ENCODE results near the gene PYM1.
"Not testable (repeated sequence)": the region's sequence is repeated elsewhere in the genome, so short reads cannot be mapped to it uniquely, and the experiment has no call there.

PYM1 gene

GRCh38 chr12:55938826-55939501 is 11.3 kb upstream of the PYM1 start:
- DNase-seq (ENCODE audit: low spot score) = no peak

DNA sequence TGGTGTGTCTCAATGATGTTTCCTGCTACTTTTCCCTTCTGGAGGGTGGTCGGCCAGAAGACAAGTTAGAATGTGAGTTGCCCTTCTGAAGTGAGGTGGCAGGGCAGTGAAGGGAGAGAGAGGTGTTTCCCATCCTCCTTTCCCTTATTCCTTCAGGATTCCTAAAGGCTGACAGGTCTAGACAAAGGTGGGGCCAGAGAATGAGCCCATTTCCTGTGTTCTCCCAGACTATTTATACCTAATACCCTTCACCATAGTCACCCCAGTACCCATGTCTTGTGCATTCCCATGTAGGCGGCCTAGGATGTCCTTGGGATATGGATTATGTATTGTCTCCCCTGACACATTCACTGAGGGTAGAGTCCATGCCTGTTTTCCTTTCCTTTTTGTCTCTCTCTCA is 10.3 kb upstream of the PYM1 start:
- DNase-seq (ENCODE audit: low spot score) = no peak

DNA sequence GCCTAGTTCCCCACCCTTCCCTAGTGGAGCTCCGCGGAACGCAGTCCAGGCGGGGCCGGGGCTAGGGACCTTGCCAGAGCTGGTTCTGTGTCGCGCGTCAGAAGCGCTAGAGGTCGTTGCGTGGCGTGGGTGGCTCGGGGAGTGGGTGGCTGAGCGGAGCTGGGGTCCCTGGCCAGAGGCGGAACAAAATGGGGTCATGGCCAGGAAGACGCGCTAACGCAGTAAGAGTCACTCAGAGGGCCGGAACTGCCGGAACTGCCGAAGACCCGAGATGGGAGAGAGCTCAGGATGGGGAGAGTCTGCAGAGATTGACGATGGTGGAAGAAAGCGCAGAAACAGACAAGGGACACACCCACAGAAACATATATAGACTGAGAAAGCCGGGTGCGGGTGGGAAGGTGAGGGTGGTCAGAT is 8.1 kb upstream of the PYM1 start:
- no peak for DNase-seq (ENCODE audit: low spot score)

DNA sequence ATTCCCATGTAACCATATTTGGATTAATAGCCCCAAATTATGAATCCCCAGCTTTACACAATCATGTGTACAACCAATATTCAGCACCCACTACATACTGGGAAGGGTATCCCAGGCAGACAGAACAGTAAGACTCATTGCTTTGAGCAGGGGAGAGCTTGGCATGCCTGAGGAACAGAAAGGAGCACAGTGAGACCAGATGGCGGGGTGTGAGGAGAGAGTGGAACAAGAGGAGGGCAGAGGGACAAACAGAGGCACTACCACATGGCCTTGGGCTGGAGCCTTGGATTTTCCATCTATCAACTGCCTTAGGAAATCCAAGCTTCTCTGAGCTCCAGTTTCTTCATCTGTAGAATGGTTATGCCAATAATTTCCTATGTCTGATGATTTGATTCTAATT is 7.1 kb upstream of the PYM1 start:
- no peak for DNase-seq (ENCODE audit: low spot score)

DNA sequence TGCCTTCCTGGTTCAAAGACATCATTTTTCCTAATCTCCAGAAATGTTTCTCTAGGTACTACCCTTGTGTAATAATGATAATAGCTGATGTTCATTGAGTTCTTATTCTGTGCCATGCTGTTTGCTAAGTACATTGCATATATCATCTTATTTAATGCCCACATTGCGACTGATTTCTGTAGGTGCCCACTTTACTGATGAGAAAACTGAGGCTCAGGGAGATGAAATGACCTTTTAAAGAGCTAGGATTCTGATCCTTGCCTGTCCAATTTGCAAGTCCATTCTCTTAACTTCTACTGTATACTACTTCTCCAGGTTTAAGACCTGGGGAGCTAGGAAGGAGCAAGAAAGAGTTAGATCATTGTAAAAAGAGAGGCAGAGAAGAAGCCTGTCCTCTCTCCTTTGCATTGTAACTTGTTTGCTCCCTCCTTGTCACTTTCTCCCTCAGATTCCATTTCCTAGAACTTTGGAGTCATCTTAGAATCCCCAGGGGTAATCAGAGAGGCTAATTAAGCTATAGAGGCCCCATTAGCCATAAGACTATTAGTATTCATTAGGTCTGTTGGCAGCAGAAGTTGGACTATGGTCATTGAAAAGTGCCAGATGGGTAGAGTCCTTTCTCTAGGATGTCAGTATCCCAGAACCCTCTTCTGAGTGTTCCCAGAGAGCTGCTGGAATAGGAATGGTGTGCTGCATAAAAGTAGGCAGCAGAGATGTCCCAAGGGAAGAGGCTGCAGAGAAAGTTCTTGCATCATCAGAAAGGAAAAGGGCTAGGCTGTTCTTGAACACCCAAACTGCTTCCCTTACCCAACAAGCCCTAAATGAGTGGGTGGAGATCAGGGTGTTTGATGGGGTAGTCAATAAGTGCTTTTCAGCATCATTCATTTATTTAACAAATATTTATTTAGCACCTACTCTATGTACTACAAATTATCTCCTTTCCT is 6.4 kb upstream of the PYM1 start:
- DNase-seq (ENCODE audit: low spot score) = no peak

GRCh38 chr12:55933169-55933798 is 5.6 kb upstream of the PYM1 start:
- no peak for DNase-seq (ENCODE audit: low spot score)

DNA sequence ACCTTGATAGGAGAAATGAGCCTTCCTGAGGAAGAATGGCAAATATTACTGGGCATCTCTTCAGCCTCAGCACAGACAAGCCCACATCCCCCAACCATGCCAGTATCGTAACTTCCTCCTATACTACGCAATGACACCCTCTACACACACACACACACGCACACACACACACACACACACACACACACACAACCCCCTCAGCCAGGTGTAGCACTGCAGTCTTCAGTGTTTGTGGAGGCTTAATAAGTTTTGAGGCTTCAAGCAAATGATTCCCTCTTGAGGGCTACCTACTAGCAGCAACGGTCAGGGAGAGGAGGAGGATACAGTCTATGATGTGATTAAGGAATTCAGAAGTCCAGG is 4.8 kb upstream of the PYM1 start:
- no peak for DNase-seq (ENCODE audit: low spot score)

DNA sequence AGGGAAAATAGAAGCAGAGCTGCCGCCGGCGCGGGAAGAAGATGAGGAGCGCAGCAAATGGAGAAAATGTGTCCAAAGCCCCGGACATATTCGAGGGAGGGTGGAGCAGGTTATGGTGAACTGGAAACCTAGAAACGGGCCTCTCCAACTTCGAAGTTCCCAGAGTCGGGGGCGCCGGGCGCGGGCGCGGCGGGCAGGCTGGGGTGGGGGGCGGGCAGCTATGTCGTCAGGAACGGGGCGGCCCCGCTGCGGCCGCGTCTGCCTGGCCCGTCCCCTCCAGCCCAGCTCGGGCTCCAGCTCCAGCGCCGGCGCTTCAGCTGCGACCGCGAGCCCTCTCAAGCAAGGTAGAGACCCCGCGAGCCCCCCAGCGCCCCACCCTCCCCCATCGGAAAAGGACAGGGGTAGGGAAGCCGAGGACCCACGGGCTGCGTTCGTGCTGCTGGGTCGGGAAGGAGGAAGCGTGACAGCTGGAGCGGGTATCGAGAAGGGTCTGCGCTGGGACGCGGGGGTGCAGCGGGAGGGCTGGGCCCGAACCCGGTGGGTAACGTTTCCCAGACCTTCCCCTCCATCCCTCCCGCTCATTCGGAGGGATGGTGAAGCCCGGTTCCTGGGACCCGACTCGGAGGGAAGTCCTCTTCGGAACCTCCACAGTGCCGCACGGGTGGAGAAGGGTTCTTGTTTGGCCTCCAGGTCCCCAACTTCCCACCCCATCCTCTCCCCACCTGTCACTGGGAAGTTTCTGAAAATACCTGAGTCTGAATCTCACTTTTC is 4.3 kb upstream of the PYM1 start:
- peak; percentile 85 for DNase-seq (ENCODE audit: low spot score)

- DNase-seq (ENCODE audit: low spot score) = no peak
Measured at GRCh38 chr12:55931317-55931779, 3.7 kb upstream of the PYM1 start.

DNA sequence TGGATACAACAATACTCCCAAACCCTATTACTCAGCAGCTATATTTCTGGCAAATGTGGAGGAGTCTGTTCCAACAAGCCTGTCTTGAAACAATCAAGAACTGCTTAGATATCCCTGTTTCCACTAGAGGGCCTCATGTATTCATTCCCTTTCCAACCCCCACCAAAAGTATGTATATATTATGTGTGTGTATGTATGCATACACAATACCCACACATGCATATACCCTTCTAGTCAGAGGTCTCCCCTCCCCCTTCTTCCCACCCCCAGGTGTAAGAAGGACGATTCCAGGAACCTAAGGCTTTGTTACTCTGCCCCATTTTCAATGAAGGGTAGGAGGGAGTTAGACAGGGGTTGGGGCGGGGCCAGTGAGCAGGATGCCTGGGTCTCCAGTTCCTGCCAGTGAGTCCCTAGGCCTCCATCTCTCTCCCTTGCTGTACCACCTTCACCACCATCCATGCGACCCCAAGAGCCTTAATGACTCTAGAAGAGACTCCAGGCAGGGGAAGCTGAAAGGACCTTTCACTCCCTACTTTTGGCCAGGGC is 3.1 kb upstream of the PYM1 start, which contains the start of gene DGKA:
Gene DGKA, plus strand, starts transcription at position 392 of the 546 bp plus-strand sequence. CDS start 5,342 bp downstream, outside the sequence.
- peak; percentile 70 for DNase-seq (ENCODE audit: low spot score)

- DNase-seq (ENCODE audit: low spot score) = no peak
Measured at GRCh38 chr12:55929306-55929791, 1.7 kb upstream of the PYM1 start.

DNA sequence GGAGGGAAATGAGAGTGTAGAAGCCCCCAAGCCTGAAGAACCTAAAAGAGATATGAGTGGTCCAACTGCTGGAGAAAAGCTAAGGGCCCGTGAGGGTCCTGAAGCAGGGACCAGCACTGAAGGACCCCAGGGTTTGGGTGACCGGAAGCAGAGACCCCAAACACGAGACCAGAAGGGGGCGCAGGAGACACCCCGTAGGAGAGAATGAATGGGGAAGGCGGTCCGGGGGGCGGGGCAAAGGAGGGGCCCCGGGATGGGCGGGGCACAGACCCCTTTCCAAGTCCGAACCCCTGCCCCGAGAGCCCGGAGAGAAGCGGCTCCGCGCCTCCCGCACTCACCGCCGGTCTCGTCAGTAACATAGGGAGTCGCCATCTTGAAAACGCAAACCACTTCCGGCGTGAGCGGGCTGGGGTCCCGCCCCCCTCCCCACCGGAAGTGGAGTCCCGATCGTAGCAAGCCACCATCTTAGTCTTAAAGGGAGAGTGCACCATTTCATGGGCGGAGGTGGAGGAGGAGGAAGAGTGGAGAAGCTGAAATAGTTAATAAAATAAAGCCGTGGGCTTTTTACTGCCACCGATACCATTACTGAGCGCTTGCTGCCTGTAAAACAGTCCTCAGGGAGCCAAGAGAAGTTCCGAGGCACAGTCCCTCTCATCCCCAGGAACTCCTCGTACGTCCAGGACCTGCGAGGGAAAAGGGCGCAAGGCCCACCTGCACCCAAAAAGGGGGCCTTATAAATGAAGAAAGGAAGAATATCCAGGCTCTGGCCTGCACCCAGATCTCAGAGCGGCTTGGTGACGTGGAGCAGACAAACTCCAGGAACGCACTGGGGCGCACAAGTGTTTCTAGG is 731 bp downstream of the PYM1 start:
- DNase-seq (ENCODE audit: low spot score) = peak; percentile 97

DNA sequence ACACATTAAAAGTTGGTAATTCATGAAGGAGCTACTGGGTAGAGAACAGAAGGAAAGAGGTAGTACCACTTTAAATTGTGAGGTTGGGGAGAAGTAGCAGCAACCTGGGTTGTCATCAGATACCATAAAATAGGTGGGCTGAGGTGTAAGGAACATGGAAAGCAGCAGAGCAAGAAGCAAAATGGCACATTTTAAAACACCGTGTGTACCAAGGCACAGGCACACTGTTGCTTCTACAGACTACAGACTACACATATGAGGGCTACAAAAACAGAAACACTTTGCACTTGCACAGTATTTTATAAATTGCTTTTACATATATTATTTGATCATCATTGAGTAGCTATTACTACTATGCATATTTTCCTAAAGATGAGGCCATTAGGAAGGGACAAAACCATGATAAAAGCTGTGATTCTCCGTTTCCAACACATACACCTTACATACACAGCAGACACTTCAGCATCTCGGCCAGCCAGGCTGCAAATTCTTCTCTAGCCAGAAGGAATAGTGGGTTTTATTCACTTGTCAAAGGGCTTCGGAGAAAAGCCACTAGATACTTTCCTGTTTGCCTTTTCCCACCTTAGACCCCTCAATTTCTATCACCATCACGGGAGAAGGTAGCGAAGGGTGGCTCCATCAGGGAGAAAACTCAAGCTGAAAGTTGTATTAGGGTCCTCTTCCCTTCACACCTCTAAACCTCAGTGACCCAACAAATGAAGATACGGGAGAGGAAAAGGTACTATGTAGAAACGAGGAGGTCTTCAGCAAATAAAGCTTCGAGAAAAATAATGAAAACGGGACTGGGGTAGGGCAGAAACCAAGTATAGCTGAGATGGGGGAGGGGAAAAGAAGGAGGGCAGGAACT is 1.6 kb downstream of the PYM1 start:
- no peak for DNase-seq (ENCODE audit: low spot score)

GRCh38 chr12:55925371-55925770 is 2.3 kb downstream of the PYM1 start:
- no peak for DNase-seq (ENCODE audit: low spot score)

- DNase-seq (ENCODE audit: low spot score) = not testable (repeated sequence)
Measured at GRCh38 chr12:55923648-55924047, 4.0 kb downstream of the PYM1 start.

- DNase-seq (ENCODE audit: low spot score) = no peak
Measured at GRCh38 chr12:55922126-55922525, 5.6 kb downstream of the PYM1 start.

GRCh38 chr12:55919032-55919431 is 8.7 kb downstream of the PYM1 start:
- DNase-seq (ENCODE audit: low spot score) = not testable (repeated sequence)

- no peak for DNase-seq (ENCODE audit: low spot score)
Measured at GRCh38 chr12:55915482-55915859, 12.2 kb downstream of the PYM1 start.

DNA sequence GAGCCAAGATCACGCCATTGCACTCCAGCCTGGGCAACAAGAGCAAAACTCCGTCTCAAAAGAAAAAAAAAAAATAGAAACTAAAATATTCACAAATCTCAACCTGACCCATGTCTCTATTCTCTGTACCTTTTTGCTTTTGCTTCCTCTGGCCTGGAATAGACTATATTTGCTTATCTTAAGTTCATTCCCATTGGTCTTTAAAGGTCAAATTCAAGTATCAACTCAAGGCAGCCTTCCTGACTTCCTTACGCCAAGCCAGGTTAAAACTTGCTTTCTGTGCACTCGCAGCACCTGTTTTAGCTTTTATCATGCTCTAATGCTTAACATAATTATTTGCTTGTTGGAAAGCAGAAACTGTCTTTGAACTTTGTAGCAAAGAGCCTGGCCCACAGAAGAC is 14.8 kb downstream of the PYM1 start:
- no peak for DNase-seq (ENCODE audit: low spot score)

DNA sequence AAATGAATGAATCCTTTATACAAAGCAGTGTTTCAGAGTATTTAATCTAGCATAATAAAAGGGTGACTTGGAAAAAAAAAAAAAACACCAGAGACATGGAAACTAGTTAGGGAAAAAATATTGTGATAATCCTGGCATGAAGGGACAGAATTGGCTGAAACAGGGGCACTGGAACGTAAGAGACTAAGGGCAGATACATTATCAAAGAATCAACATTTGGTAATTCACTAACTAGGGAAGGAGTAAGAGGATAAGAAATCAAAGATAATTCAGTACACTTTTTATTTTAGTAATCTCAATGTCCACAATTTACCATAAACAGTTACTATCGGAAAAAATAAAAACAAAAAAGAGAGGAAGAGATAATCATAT is 18.2 kb downstream of the PYM1 start:
- no peak for DNase-seq (ENCODE audit: low spot score)

All from iPS-NIHi11 (cell line).